ENCODE results near the gene CPS1. TPM values are rescaled to one million over a fixed set of nuclear protein-coding genes. Genes with fewer than 3 reads are reported as not detected.
A peak's percentile ranks its signal among the peaks of the same experiment; 100 is the strongest.

Gene CPS1
- polyA plus RNA-seq, 1 donor: 657 TPM

DNA sequence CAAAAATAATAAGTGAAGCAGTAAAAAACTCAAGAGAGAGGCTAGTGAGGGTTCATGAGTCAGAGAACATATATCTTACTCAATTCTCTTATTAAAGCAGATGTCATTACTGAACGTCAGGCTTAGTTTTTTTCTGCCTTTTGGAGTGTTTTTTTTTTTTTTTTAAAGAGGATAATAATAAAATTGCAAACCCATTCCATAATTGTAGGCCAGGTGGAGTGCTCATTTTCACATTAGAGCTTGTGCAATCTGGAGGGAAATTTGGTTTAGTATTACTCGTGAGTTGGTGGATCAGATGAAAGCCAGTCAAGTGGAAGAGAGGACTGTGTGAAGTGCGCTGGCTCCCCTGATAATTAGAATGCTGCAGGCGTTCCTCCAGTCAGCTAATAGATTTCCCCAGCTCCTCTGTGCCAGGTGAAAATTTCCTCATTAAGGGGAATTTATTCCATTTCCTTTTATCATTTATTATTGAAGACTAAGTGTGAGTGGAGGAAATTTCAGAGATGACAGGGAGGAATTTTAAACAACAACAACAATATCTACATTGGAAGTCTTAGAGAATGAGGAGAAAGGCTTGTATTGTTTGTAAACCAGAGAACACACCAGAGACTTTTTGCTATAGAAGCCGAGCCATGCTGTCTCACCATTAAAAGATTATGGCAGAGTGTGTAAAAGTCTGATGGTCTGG, 74.6 kb downstream of the CPS1 start:
- Histone ChIP-seq H3K4me1 (ENCODE audit: control insufficient read depth, insufficient read depth, low read length) (no peaks in the 10 kb centered on the region), H3K27me3 (ENCODE audit: control insufficient read depth, insufficient read depth, low read length) (no peaks in the 10 kb centered on the region), H3K9me3 (ENCODE audit: control insufficient read depth, low read depth, low read length) (no peaks in the 10 kb centered on the region), H3K27ac (ENCODE audit: low read length) (no peak overlapping the region), H3K36me3 (ENCODE audit: control insufficient read depth, insufficient read depth, low read length) (peaks cover 24% of the 10 kb centered on the region), H3K4me3 (ENCODE audit: low read length) (no peak overlapping the region)
- 86% methylated on average over 1 of the region's 5 CpGs for WGBS (ENCODE audit: insufficient coverage, low lambda C conversion rate)
- no peak for DNase-seq

GRCh38 chr2:210633699-210634098, 77.3 kb downstream of the CPS1 start:
- Histone ChIP-seq H3K4me3 (ENCODE audit: low read length) (no peak overlapping the region), H3K27me3 (ENCODE audit: control insufficient read depth, insufficient read depth, low read length) (no peaks in the 10 kb centered on the region), H3K9me3 (ENCODE audit: control insufficient read depth, low read depth, low read length) (no peaks in the 10 kb centered on the region), H3K4me1 (ENCODE audit: control insufficient read depth, insufficient read depth, low read length) (peaks cover 3% of the 10 kb centered on the region), H3K36me3 (ENCODE audit: control insufficient read depth, insufficient read depth, low read length) (peaks cover 29% of the 10 kb centered on the region), H3K27ac (ENCODE audit: low read length) (no peak overlapping the region)
- WGBS (ENCODE audit: insufficient coverage, low lambda C conversion rate): 94% methylated on average over 2 of the region's 4 CpGs
- no peak for DNase-seq

- no peak overlapping the region for H3K4me3 ChIP-seq (ENCODE audit: low read length)
- 60% methylated on average over 1 of the region's 1 CpG for WGBS (ENCODE audit: insufficient coverage, low lambda C conversion rate)
- H3K4me1 ChIP-seq (ENCODE audit: control insufficient read depth, insufficient read depth, low read length): peaks cover 3% of the 10 kb centered on the region
- H3K9me3 ChIP-seq (ENCODE audit: control insufficient read depth, low read depth, low read length): no peaks in the 10 kb centered on the region
- DNase-seq: peak; percentile 7 to 50
- H3K27me3 ChIP-seq (ENCODE audit: control insufficient read depth, insufficient read depth, low read length): no peaks in the 10 kb centered on the region
- peaks cover 36% of the 10 kb centered on the region for H3K36me3 ChIP-seq (ENCODE audit: control insufficient read depth, insufficient read depth, low read length)
- H3K27ac ChIP-seq (ENCODE audit: low read length): no peak overlapping the region
Measured at GRCh38 chr2:210635257-210635656, 78.9 kb downstream of the CPS1 start.

DNA sequence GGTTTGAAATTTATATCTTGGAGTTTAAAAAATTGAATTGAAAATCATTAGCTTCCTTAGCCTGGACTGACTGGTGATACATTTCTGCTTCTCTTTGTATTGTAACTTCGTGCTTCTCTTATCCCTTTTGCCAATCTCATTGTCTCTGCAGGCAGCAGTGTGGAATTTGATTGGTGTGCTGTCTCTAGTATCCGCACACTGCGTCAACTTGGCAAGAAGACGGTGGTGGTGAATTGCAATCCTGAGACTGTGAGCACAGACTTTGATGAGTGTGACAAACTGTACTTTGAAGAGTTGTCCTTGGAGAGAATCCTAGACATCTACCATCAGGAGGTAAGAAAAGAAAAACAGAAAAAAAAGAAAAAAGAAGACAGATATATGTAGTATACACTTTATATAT, 85.9 kb downstream of the CPS1 start:
- no peaks in the 10 kb centered on the region for H3K27me3 ChIP-seq (ENCODE audit: control insufficient read depth, insufficient read depth, low read length)

GRCh38 chr2:210647151-210647550, 90.8 kb downstream of the CPS1 start:
- peaks cover 47% of the 10 kb centered on the region for H3K36me3 ChIP-seq (ENCODE audit: control insufficient read depth, insufficient read depth, low read length)
- H3K4me1 ChIP-seq (ENCODE audit: control insufficient read depth, insufficient read depth, low read length): no peaks in the 10 kb centered on the region

More for the DNA sequence above, 85.9 kb downstream of the CPS1 start:
- no peak for DNase-seq
- Histone ChIP-seq H3K27ac (ENCODE audit: low read length) (no peak overlapping the region), H3K4me1 (ENCODE audit: control insufficient read depth, insufficient read depth, low read length) (no peaks in the 10 kb centered on the region), H3K4me3 (ENCODE audit: low read length) (no peak overlapping the region), H3K36me3 (ENCODE audit: control insufficient read depth, insufficient read depth, low read length) (peaks cover 42% of the 10 kb centered on the region), H3K9me3 (ENCODE audit: control insufficient read depth, low read depth, low read length) (no peaks in the 10 kb centered on the region)
- 100% methylated on average over 1 of the region's 4 CpGs for WGBS (ENCODE audit: insufficient coverage, low lambda C conversion rate)

DNA sequence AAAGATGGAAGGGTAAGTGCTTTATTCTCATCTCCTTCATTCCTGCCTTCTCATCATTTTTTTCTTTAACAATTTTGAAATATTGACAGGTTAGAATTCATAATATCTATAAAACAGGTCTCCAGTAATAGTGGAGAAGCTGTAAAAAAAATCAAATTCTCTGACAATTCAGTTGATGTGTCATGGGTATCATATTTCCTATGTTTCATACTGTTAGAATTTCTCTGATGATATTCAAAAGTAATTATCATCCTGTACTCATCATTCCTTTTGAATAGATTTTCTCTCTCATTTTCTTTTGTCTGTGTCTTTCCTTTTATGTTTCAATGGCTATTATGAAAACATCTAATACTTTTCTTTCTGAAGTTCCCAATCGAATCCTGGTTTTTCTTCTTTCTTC, 97.7 kb downstream of the CPS1 start:
- peaks cover 8% of the 10 kb centered on the region for H3K4me1 ChIP-seq (ENCODE audit: control insufficient read depth, insufficient read depth, low read length)
- no peak overlapping the region for H3K4me3 ChIP-seq (ENCODE audit: low read length)
- peaks cover 59% of the 10 kb centered on the region for H3K36me3 ChIP-seq (ENCODE audit: control insufficient read depth, insufficient read depth, low read length)
- 44% methylated on average over 1 of the region's 1 CpG for WGBS (ENCODE audit: insufficient coverage, low lambda C conversion rate)
- no peaks in the 10 kb centered on the region for H3K9me3 ChIP-seq (ENCODE audit: control insufficient read depth, low read depth, low read length)
- H3K27me3 ChIP-seq (ENCODE audit: control insufficient read depth, insufficient read depth, low read length): no peaks in the 10 kb centered on the region
- DNase-seq: no peak
- H3K27ac ChIP-seq (ENCODE audit: low read length): no peak overlapping the region

More at GRCh38 chr2:210647151-210647550, 90.8 kb downstream of the CPS1 start:
- DNase-seq: peak in 1 of 2 donors; percentile 11
- Histone ChIP-seq H3K9me3 (ENCODE audit: control insufficient read depth, low read depth, low read length) (no peaks in the 10 kb centered on the region), H3K27me3 (ENCODE audit: control insufficient read depth, insufficient read depth, low read length) (no peaks in the 10 kb centered on the region), H3K27ac (ENCODE audit: low read length) (no peak overlapping the region), H3K4me3 (ENCODE audit: low read length) (no peak overlapping the region)

- WGBS (ENCODE audit: insufficient coverage, low lambda C conversion rate): no CpG with 5 or more reads among the region's 3 CpGs
- Histone ChIP-seq H3K36me3 (ENCODE audit: control insufficient read depth, insufficient read depth, low read length) (peaks cover 64% of the 10 kb centered on the region), H3K4me3 (ENCODE audit: low read length) (no peak overlapping the region), H3K4me1 (ENCODE audit: control insufficient read depth, insufficient read depth, low read length) (peaks cover 8% of the 10 kb centered on the region), H3K9me3 (ENCODE audit: control insufficient read depth, low read depth, low read length) (no peaks in the 10 kb centered on the region), H3K27me3 (ENCODE audit: control insufficient read depth, insufficient read depth, low read length) (no peaks in the 10 kb centered on the region), H3K27ac (ENCODE audit: low read length) (peak overlapping the region; percentile 0)
- DNase-seq: peak in 1 of 2 donors; percentile 50
Measured at GRCh38 chr2:210655229-210655975, 99.0 kb downstream of the CPS1 start.

DNA sequence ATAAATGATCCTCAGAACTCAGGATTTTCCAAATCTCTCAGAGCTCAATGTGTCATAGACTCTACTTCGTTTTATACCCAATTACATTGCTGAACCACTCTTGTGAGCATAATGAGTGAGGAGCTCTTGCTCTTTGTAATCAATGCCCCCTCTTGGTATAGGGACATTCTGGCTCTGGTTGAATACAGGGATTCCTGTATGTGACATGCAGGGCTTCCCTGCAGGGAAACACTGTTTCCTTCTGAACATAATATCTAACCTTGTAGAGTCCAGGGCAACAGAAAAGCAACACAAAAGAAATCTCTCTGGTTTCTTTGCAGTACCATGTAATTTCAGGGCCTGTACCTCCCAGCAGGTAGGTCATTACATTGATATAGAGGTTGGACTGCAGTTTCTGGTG, 101.5 kb downstream of the CPS1 start:
- DNase-seq: no peak
- H3K9me3 ChIP-seq (ENCODE audit: control insufficient read depth, low read depth, low read length): no peaks in the 10 kb centered on the region
- no peaks in the 10 kb centered on the region for H3K27me3 ChIP-seq (ENCODE audit: control insufficient read depth, insufficient read depth, low read length)
- H3K4me1 ChIP-seq (ENCODE audit: control insufficient read depth, insufficient read depth, low read length): peaks cover 13% of the 10 kb centered on the region
- no CpG with 5 or more reads among the region's 1 CpG for WGBS (ENCODE audit: insufficient coverage, low lambda C conversion rate)
- H3K36me3 ChIP-seq (ENCODE audit: control insufficient read depth, insufficient read depth, low read length): peaks cover 52% of the 10 kb centered on the region
- H3K4me3 ChIP-seq (ENCODE audit: low read length): no peak overlapping the region
- H3K27ac ChIP-seq (ENCODE audit: low read length): no peak overlapping the region

DNA sequence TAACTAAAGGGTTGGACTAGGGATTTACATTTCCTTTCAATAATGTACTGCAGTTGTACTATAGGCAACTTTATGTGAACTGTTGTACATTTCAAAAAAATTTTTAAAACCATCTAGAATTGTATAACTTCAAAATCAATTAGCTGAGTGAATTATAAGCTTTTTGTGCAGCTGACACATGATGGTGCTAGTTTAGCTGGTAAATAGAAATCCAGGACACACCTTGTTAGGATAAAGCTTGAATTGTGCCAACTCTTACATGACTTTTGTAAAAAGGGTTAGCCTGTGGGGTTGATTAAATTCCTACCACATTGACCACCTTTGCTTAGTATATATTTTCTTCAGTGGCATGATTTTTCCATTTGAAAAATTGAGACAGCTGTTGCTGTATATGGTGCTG, 104.4 kb downstream of the CPS1 start:
- Histone ChIP-seq H3K27me3 (ENCODE audit: control insufficient read depth, insufficient read depth, low read length) (no peaks in the 10 kb centered on the region), H3K36me3 (ENCODE audit: control insufficient read depth, insufficient read depth, low read length) (peaks cover 57% of the 10 kb centered on the region), H3K4me1 (ENCODE audit: control insufficient read depth, insufficient read depth, low read length) (peaks cover 5% of the 10 kb centered on the region), H3K9me3 (ENCODE audit: control insufficient read depth, low read depth, low read length) (no peaks in the 10 kb centered on the region), H3K4me3 (ENCODE audit: low read length) (no peak overlapping the region), H3K27ac (ENCODE audit: low read length) (no peak overlapping the region)
- DNase-seq: no peak

GRCh38 chr2:210662560-210662959, 106.2 kb downstream of the CPS1 start:
- peaks cover 5% of the 10 kb centered on the region for H3K4me1 ChIP-seq (ENCODE audit: control insufficient read depth, insufficient read depth, low read length)

More at GRCh38 chr2:210662560-210662959, 106.2 kb downstream of the CPS1 start:
- peak in 1 of 2 donors; percentile 39 for DNase-seq
- WGBS (ENCODE audit: insufficient coverage, low lambda C conversion rate): no CpG with 5 or more reads among the region's 1 CpG
- no peaks in the 10 kb centered on the region for H3K9me3 ChIP-seq (ENCODE audit: control insufficient read depth, low read depth, low read length)
- H3K27ac ChIP-seq (ENCODE audit: low read length): no peak overlapping the region
- no peak overlapping the region for H3K4me3 ChIP-seq (ENCODE audit: low read length)
- no peaks in the 10 kb centered on the region for H3K27me3 ChIP-seq (ENCODE audit: control insufficient read depth, insufficient read depth, low read length)
- H3K36me3 ChIP-seq (ENCODE audit: control insufficient read depth, insufficient read depth, low read length): peaks cover 47% of the 10 kb centered on the region
